Measurements from ENCODE around the gene SNAPC4.

The SNAPC4 gene, protein sequence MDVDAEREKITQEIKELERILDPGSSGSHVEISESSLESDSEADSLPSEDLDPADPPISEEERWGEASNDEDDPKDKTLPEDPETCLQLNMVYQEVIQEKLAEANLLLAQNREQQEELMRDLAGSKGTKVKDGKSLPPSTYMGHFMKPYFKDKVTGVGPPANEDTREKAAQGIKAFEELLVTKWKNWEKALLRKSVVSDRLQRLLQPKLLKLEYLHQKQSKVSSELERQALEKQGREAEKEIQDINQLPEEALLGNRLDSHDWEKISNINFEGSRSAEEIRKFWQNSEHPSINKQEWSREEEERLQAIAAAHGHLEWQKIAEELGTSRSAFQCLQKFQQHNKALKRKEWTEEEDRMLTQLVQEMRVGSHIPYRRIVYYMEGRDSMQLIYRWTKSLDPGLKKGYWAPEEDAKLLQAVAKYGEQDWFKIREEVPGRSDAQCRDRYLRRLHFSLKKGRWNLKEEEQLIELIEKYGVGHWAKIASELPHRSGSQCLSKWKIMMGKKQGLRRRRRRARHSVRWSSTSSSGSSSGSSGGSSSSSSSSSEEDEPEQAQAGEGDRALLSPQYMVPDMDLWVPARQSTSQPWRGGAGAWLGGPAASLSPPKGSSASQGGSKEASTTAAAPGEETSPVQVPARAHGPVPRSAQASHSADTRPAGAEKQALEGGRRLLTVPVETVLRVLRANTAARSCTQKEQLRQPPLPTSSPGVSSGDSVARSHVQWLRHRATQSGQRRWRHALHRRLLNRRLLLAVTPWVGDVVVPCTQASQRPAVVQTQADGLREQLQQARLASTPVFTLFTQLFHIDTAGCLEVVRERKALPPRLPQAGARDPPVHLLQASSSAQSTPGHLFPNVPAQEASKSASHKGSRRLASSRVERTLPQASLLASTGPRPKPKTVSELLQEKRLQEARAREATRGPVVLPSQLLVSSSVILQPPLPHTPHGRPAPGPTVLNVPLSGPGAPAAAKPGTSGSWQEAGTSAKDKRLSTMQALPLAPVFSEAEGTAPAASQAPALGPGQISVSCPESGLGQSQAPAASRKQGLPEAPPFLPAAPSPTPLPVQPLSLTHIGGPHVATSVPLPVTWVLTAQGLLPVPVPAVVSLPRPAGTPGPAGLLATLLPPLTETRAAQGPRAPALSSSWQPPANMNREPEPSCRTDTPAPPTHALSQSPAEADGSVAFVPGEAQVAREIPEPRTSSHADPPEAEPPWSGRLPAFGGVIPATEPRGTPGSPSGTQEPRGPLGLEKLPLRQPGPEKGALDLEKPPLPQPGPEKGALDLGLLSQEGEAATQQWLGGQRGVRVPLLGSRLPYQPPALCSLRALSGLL (N-terminal part only)

GRCh38 chr9:136400038-136400834, at the start of gene SNAPC4:
TSS of gene SNAPC4 (minus strand) at chr9:136400170. CDS start at chr9:136398428, 1,742 bp downstream.
- H3K4me2 ChIP-seq = peak within 1 kb of the TSS; percentile 86 to 100 (median 94)
- H3K27me3 ChIP-seq = no peaks in the 10 kb centered on the region
- peak within 1 kb of the TSS in 10 of 11 experiments; percentile 60 to 87 (median 76); a peak in 21 of 22 replicates for H3K27ac ChIP-seq
- H3K4me1 ChIP-seq = peaks cover 31 to 44% (median 40%) of the 10 kb centered on the region in 10 experiments
- peaks cover 48 to 73% (median 63%) of the 10 kb centered on the region in 11 experiments for H3K36me3 ChIP-seq
- peak within 1 kb of the TSS; percentile 84 to 100 (median 94) for H3K4me3 ChIP-seq
- peak within 1 kb of the TSS; percentile 79 to 95 (median 85) for H3K9ac ChIP-seq
- H3K9me3 ChIP-seq (replicated peaks in 1 of 11) = no peaks in the 10 kb centered on the region
- TF ChIP-seq Cebpa-rat (IDR thresholded peaks at IDR 0.05) = no peak
- H4K20me1 ChIP-seq = peaks cover 15 to 66% (median 54%) of the 10 kb centered on the region in 11 experiments; a peak in 21 of 22 replicates

- peak overlapping the region in 10 of 11 experiments; percentile 48 to 93 (median 82); a peak in 16 of 22 replicates for H3K4me2 ChIP-seq
- H3K9ac ChIP-seq = peak overlapping the region in 1 of 11 experiments; percentile 4; a peak in 2 of 22 replicates
- no peak for TF ChIP-seq Cebpa-rat (IDR thresholded peaks at IDR 0.05)
- H4K20me1 ChIP-seq = peaks cover 71 to 100% (median 98%) of the 10 kb centered on the region in 11 experiments
- no peaks in the 10 kb centered on the region for H3K9me3 ChIP-seq (replicated peaks in 1 of 11)
- H3K4me1 ChIP-seq = peaks cover 9 to 90% (median 86%) of the 10 kb centered on the region in 10 experiments
- no peak overlapping the region for H3K4me3 ChIP-seq
- no peaks in the 10 kb centered on the region for H3K27me3 ChIP-seq
- peaks cover 85 to 100% (median 95%) of the 10 kb centered on the region in 11 experiments for H3K36me3 ChIP-seq
- no peak overlapping the region for H3K27ac ChIP-seq
Observed at GRCh38 chr9:136448655-136449054, 48.7 kb upstream of the SNAPC4 start.

DNA sequence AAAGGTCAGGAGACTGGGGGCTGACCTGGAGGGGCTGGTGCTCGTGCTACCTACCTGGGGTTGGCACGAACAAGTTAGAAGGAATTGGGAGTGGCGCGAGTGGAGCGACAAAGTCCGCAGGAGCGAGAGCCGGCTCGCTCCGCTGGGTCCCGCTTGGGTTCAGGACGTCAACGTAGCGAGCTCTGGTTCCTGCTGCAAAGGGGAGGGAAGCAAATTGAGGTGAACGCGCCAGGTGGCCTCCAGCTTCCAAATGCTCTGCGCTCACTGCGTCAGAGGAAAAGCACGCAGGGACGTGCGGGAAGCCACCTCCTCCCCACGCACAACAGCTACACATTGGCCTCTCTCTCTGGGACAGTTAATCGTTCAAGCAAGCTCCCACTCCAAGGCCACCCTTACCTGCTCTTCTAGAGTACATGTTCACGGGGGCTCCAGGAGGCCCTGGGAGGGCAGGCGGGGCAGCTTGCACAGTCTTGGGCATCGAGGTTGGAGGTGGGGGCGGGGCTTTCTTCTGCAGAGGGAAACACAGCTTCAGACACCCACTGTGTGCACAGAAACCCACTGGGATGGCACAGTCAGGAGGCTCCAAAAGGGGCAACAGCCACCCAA, 47.3 kb upstream of the SNAPC4 start:
- peaks cover 70 to 100% (median 99%) of the 10 kb centered on the region in 11 experiments for H4K20me1 ChIP-seq
- peaks cover 83 to 100% (median 95%) of the 10 kb centered on the region in 11 experiments for H3K36me3 ChIP-seq
- H3K9ac ChIP-seq = peak overlapping the region in 6 of 11 experiments; percentile 21 to 50 (median 28); a peak in 10 of 22 replicates
- H3K4me2 ChIP-seq = peak overlapping the region; percentile 23 to 93 (median 80); a peak in 20 of 22 replicates
- H3K4me1 ChIP-seq = peaks cover 17 to 91% (median 86%) of the 10 kb centered on the region in 10 experiments
- peak overlapping the region in 2 of 11 experiments; percentile 7 to 21; a peak in 4 of 22 replicates for H3K27ac ChIP-seq
- no peak for TF ChIP-seq Cebpa-rat (IDR thresholded peaks at IDR 0.05)
- peak overlapping the region in 6 of 10 experiments; percentile 2 to 36 (median 6); a peak in 5 of 20 replicates for H3K4me3 ChIP-seq
- H3K9me3 ChIP-seq (replicated peaks in 1 of 11) = no peaks in the 10 kb centered on the region
- no peaks in the 10 kb centered on the region for H3K27me3 ChIP-seq

- H4K20me1 ChIP-seq = peaks cover 70 to 100% (median 99%) of the 10 kb centered on the region in 11 experiments
- H3K27ac ChIP-seq = no peak overlapping the region
- peaks cover 23 to 91% (median 86%) of the 10 kb centered on the region in 10 experiments for H3K4me1 ChIP-seq
- no peaks in the 10 kb centered on the region for H3K27me3 ChIP-seq
- H3K4me3 ChIP-seq = no peak overlapping the region
- H3K9me3 ChIP-seq (replicated peaks in 1 of 11) = no peaks in the 10 kb centered on the region
- peaks cover 80 to 98% (median 93%) of the 10 kb centered on the region in 11 experiments for H3K36me3 ChIP-seq
- H3K9ac ChIP-seq = peak overlapping the region in 1 of 11 experiments; percentile 5; a peak in 1 of 22 replicates
- H3K4me2 ChIP-seq = peak overlapping the region in 5 of 11 experiments; percentile 77 to 92 (median 89); a peak in 10 of 22 replicates
- TF ChIP-seq Cebpa-rat (IDR thresholded peaks at IDR 0.05) = no peak
Observed at GRCh38 chr9:136445799-136446198, 45.8 kb upstream of the SNAPC4 start.

DNA sequence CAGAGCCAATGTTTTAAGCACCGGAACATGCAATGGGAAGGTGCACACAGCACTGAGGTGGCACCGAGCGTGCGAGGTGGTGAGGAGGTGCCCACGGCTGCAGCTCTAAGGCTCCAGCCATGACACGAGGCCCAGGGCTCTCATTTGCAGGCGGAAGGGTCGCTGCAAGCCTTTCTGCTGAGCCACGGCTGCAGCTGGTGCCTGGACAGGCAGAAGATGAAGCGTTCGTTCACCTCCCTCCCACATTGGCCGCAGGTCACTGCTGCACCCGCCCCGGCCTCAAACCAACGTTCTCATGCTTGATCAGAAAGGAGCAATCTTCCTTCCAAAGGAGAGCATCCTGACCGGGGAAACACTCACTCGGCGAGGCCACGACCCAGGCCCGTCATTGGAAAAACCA, 44.1 kb upstream of the SNAPC4 start:
- TF ChIP-seq Cebpa-rat (IDR thresholded peaks at IDR 0.05) = no peak
- no peak overlapping the region for H3K4me3 ChIP-seq
- H3K27ac ChIP-seq = no peak overlapping the region
- peaks cover 64 to 84% (median 77%) of the 10 kb centered on the region in 11 experiments for H3K36me3 ChIP-seq
- no peak overlapping the region for H3K9ac ChIP-seq
- no peaks in the 10 kb centered on the region for H3K27me3 ChIP-seq
- H3K4me2 ChIP-seq = peak overlapping the region in 6 of 11 experiments; percentile 6 to 99 (median 98); a peak in 4 of 22 replicates
- H3K4me1 ChIP-seq = peaks cover 33 to 87% (median 83%) of the 10 kb centered on the region in 10 experiments
- no peaks in the 10 kb centered on the region for H3K9me3 ChIP-seq (replicated peaks in 1 of 11)
- peaks cover 62 to 97% (median 92%) of the 10 kb centered on the region in 11 experiments for H4K20me1 ChIP-seq

DNA sequence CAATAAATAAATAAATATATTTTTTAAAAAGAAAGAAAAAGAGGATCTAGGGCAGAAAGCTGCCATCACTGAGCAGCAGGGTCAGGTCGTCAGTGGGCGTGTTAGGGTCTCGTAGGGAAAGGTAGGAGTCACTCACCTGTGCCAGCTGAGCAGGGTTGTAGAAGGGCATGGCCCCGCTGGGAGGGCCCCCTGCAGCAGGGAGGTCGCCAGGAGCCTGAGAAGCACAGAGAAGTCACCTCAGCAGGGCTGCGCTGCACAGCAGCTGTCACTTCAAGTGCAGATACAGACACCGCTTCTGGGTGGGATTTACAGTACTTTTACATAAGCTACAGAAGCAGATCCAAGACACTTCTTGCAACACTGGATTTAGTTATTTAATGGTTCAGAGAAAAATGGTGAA, 43.7 kb upstream of the SNAPC4 start:
- peaks cover 60 to 80% (median 73%) of the 10 kb centered on the region in 11 experiments for H3K36me3 ChIP-seq
- H3K4me2 ChIP-seq = peak overlapping the region in 7 of 11 experiments; percentile 6 to 100 (median 99); a peak in 7 of 22 replicates
- H3K9me3 ChIP-seq (replicated peaks in 1 of 11) = no peaks in the 10 kb centered on the region
- no peaks in the 10 kb centered on the region for H3K27me3 ChIP-seq
- H3K4me3 ChIP-seq = no peak overlapping the region
- no peak overlapping the region for H3K9ac ChIP-seq
- H3K27ac ChIP-seq = no peak overlapping the region
- no peak for TF ChIP-seq Cebpa-rat (IDR thresholded peaks at IDR 0.05)
- H4K20me1 ChIP-seq = peaks cover 58 to 97% (median 92%) of the 10 kb centered on the region in 11 experiments
- peaks cover 33 to 82% (median 79%) of the 10 kb centered on the region in 10 experiments for H3K4me1 ChIP-seq

- Histone ChIP-seq H3K9ac (peak overlapping the region in 9 of 11 experiments; percentile 44 to 95 (median 50); a peak in 11 of 22 replicates), H3K27ac (peak overlapping the region in 6 of 11 experiments; percentile 60 to 83 (median 63); a peak in 7 of 22 replicates), H3K36me3 (peaks cover 54 to 74% (median 67%) of the 10 kb centered on the region in 11 experiments), H3K4me3 (no peak overlapping the region; a peak in 1 of 20 replicates), H3K27me3 (no peaks in the 10 kb centered on the region), H4K20me1 (peaks cover 59 to 97% (median 92%) of the 10 kb centered on the region in 11 experiments), H3K9me3 (replicated peaks in 1 of 11) (no peaks in the 10 kb centered on the region), H3K4me1 (peaks cover 38 to 82% (median 77%) of the 10 kb centered on the region in 10 experiments), H3K4me2 (peak overlapping the region; percentile 87 to 100 (median 98); a peak in 21 of 22 replicates)
- TF ChIP-seq Cebpa-rat (IDR thresholded peaks at IDR 0.05) = no peak
Observed at GRCh38 chr9:136443087-136443486, 43.1 kb upstream of the SNAPC4 start.
